ENCODE results near the gene UMODL1. TPM values are rescaled to one million over a fixed set of nuclear protein-coding genes. Genes with fewer than 3 reads are reported as not detected.

The UMODL1 gene
- total RNA-seq, 2 experiments from 2014 or later = 0.42 to 0.49 TPM

DNA sequence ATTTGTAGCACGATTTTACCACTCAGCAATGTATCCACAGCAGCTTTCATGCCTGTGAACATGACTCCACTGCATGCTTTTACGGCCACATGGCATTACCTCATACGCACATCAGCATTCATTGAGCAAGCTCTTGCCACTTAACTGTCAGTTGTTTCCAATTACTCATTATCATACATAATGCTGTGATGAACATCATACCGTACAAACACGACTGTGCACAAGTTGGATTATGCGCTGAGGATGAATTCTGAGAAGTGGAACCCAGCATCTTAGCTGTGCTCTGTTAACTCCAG, 9.6 kb downstream of the UMODL1 start:
- no peaks in the 10 kb centered on the region for H3K9me3 ChIP-seq (ENCODE audit: control insufficient read depth in 1 of 2, insufficient read depth in 1 of 2, low read length in 2 of 2)
- Mint-ChIP-seq H3K4me3 (no peak overlapping the region), H3K27ac (no peak overlapping the region), H3K36me3 (ENCODE audit: low read depth) (no peaks in the 10 kb centered on the region), H3K9me3 (no peaks in the 10 kb centered on the region), H3K4me1 (ENCODE audit: low read depth) (no peaks in the 10 kb centered on the region), H3K27me3 (no peaks in the 10 kb centered on the region)
- no peaks in the 10 kb centered on the region for H3K4me1 ChIP-seq (ENCODE audit: insufficient read depth, low read length)
- CTCF ChIA-PET = no interaction called here
- ATAC-seq (ENCODE audit: poor library complexity) (no peak), DNase-seq (peak in 2 of 14 experiments; percentile 48 to 59)
- intact Hi-C loops (cut with DNase I, micrococcal nuclease) = no loop called here
- POLR2A ChIA-PET = no interaction called here
- H3K4me3 ChIP-seq (ENCODE audit: low read length) = no peak overlapping the region
- no peaks in the 10 kb centered on the region for H3K27me3 ChIP-seq (ENCODE audit: control insufficient read depth in 1 of 2, insufficient read depth in 2 of 2, low read length in 2 of 2)
- H3K27ac ChIP-seq (ENCODE audit: low read depth in 1 of 2, low read length in 2 of 2) = no peak overlapping the region
- TF ChIP-seq, protein P1, sequence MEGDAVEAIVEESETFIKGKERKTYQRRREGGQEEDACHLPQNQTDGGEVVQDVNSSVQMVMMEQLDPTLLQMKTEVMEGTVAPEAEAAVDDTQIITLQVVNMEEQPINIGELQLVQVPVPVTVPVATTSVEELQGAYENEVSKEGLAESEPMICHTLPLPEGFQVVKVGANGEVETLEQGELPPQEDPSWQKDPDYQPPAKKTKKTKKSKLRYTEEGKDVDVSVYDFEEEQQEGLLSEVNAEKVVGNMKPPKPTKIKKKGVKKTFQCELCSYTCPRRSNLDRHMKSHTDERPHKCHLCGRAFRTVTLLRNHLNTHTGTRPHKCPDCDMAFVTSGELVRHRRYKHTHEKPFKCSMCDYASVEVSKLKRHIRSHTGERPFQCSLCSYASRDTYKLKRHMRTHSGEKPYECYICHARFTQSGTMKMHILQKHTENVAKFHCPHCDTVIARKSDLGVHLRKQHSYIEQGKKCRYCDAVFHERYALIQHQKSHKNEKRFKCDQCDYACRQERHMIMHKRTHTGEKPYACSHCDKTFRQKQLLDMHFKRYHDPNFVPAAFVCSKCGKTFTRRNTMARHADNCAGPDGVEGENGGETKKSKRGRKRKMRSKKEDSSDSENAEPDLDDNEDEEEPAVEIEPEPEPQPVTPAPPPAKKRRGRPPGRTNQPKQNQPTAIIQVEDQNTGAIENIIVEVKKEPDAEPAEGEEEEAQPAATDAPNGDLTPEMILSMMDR (IDR thresholded peaks at IDR 0.05) = no peak
- no peaks in the 10 kb centered on the region for H3K36me3 ChIP-seq (ENCODE audit: insufficient read depth, low read length)

DNA sequence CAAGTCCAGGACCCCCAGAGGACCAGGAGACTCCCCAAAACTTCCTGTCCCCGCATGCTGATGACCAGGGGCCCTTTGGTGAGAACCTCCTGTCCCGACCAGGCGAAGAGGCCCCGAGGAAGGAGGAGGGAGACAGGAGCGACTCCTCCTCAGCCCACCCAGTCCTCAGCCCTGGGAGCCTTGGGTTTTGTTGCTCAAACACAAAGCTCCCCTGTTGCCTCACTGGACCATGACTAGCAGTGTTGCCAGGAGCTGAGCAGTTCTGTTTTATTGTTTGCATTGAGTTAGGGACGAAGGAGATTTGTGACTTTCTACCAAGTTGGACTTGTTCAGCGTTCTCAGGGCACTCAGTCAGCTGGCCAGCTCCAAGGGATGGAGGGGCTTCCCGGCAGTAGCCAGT, 10.0 kb downstream of the UMODL1 start:
- no peak for ATAC-seq (ENCODE audit: poor library complexity)
- no peak overlapping the region for H3K4me3 ChIP-seq (ENCODE audit: low read length)
- Mint-ChIP-seq H3K9me3 (no peaks in the 10 kb centered on the region), H3K27ac (no peak overlapping the region), H3K36me3 (ENCODE audit: low read depth) (no peaks in the 10 kb centered on the region), H3K27me3 (no peaks in the 10 kb centered on the region), H3K4me1 (ENCODE audit: low read depth) (no peaks in the 10 kb centered on the region), H3K4me3 (no peak overlapping the region)
- TF ChIP-seq, protein P1 (IDR thresholded peaks at IDR 0.05) = no peak
- H3K27ac ChIP-seq (ENCODE audit: low read depth in 1 of 2, low read length in 2 of 2) = no peak overlapping the region
- no peaks in the 10 kb centered on the region for H3K27me3 ChIP-seq (ENCODE audit: control insufficient read depth in 1 of 2, insufficient read depth in 2 of 2, low read length in 2 of 2)
- POLR2A ChIA-PET = no interaction called here
- no peaks in the 10 kb centered on the region for H3K9me3 ChIP-seq (ENCODE audit: control insufficient read depth in 1 of 2, insufficient read depth in 1 of 2, low read length in 2 of 2)
- no peaks in the 10 kb centered on the region for H3K4me1 ChIP-seq (ENCODE audit: insufficient read depth, low read length)
- intact Hi-C loops (cut with DNase I, micrococcal nuclease) = no loop called here
- no peaks in the 10 kb centered on the region for H3K36me3 ChIP-seq (ENCODE audit: insufficient read depth, low read length)
- DNase-seq = peak in 2 of 14 experiments; percentile 36 to 46
- CTCF ChIA-PET = no interaction called here

DNA sequence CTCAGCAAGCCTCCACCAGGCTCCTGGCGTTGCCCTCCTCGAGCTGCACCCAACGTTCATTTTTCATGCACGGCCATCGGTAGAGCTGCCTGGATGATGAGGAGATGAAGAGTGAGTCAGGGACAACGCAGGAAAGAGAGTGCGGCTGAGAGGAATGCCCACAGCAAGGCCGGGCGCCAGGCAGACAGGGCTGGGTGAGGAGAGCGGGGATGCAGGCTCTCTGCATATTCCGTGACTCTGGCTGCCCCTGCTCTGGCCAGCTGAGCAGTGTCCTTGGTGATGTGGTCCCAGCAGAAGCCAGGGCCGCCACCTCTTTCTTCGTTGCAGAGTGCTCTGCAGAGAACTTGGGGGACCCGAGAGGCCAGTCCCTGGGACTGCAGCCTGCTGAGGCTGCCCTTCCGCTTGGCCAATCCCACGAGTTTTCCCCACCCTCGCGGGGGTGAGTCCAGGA, 10.8 kb downstream of the UMODL1 start:
- no peak overlapping the region for H3K27ac Mint-ChIP-seq
- H3K9me3 ChIP-seq (ENCODE audit: control insufficient read depth in 1 of 2, insufficient read depth in 1 of 2, low read length in 2 of 2) = no peaks in the 10 kb centered on the region
- H3K4me1 Mint-ChIP-seq (ENCODE audit: low read depth) = no peaks in the 10 kb centered on the region
- no peaks in the 10 kb centered on the region for H3K36me3 Mint-ChIP-seq (ENCODE audit: low read depth)
- intact Hi-C loops (cut with DNase I, micrococcal nuclease) = no loop called here
- no peaks in the 10 kb centered on the region for H3K4me1 ChIP-seq (ENCODE audit: insufficient read depth, low read length)
- H3K4me3 ChIP-seq (ENCODE audit: low read length) = no peak overlapping the region
- no peaks in the 10 kb centered on the region for H3K27me3 ChIP-seq (ENCODE audit: control insufficient read depth in 1 of 2, insufficient read depth in 2 of 2, low read length in 2 of 2)
- H3K4me3 Mint-ChIP-seq = no peak overlapping the region
- ChIA-PET POLR2A (no interaction called here), CTCF (interaction anchor here (1.0 kb wide), 1 partner anchor 10 kb away, joined by 3 read pairs; no protein-coding TSS in a partner anchor)
- no peaks in the 10 kb centered on the region for H3K27me3 Mint-ChIP-seq
- H3K36me3 ChIP-seq (ENCODE audit: insufficient read depth, low read length) = no peaks in the 10 kb centered on the region
- DNase-seq (no peak), ATAC-seq (ENCODE audit: poor library complexity) (no peak)
- TF ChIP-seq, protein P1 (IDR thresholded peaks at IDR 0.05) = no peak
- no peaks in the 10 kb centered on the region for H3K9me3 Mint-ChIP-seq
- no peak overlapping the region for H3K27ac ChIP-seq (ENCODE audit: low read depth in 1 of 2, low read length in 2 of 2)

Data from CD4-positive, alpha-beta T cell (primary cell).